ENCODE data around the gene ZNF442. TPM values are rescaled to one million over a fixed set of nuclear protein-coding genes. Genes with fewer than 3 reads are reported as not detected.

Gene ZNF442
- total and polyA plus RNA-seq, 2 experiments from 2014 or later = 1.2 to 3.6 TPM

- Histone ChIP-seq H3K79me2 (replicated peaks; ENCODE audit: insufficient read depth) (no peaks in the 10 kb centered on the region; the same call in 1 of the 2 replicates), H3K4me3 (no peak overlapping the region; the same call in 1 of the 2 replicates), H2AFZ (no peak overlapping the region), H3K27me3 (ENCODE audit: insufficient read depth) (no peaks in the 10 kb centered on the region), H3K27ac (ENCODE audit: low read depth) (no peak overlapping the region), H3K4me2 (no peak overlapping the region), H3K9me2 (ENCODE audit: insufficient read depth) (no peaks in the 10 kb centered on the region), H3K4me1 (ENCODE audit: insufficient read depth) (no peaks in the 10 kb centered on the region), H3F3A (replicated peaks; ENCODE audit: low read depth) (no peaks in the 10 kb centered on the region), H3K36me3 (ENCODE audit: insufficient read depth) (peaks cover 35% of the 10 kb centered on the region), H4K20me1 (replicated peaks; ENCODE audit: insufficient read depth) (no peaks in the 10 kb centered on the region)
- H3K9me3 Mint-ChIP-seq = peaks cover 93% of the 10 kb centered on the region
- H3K4me3 Mint-ChIP-seq = no peak overlapping the region
- no peak overlapping the region for H3K27ac Mint-ChIP-seq
- peak; percentile 4 for DNase-seq (ENCODE audit: low spot score)
- no peaks in the 10 kb centered on the region for H3K4me1 Mint-ChIP-seq
- ATAC-seq = no peak
- H3K36me3 Mint-ChIP-seq (ENCODE audit: low read depth) = peaks cover 65% of the 10 kb centered on the region
- TF ChIP-seq CTCF (conservative IDR thresholded peaks at IDR 0.05; ENCODE audit: low read depth in 2 of 2) (no peak), EZH2 (IDR thresholded peaks at IDR 0.05; ENCODE audit: low read depth, unreplicated experiment) (no peak), JUNB (IDR thresholded peaks at IDR 0.05; ENCODE audit: unreplicated experiment) (no peak), CREB1 (CRISPR knock-in tag; IDR thresholded peaks at IDR 0.05; ENCODE audit: low read depth) (no peak), EZH2phosphoT487 (IDR thresholded peaks at IDR 0.05; ENCODE audit: unreplicated experiment) (no peak), STAT1 (IDR thresholded peaks at IDR 0.05; ENCODE audit: unreplicated experiment) (no peak), NANOG (IDR thresholded peaks at IDR 0.05; ENCODE audit: borderline replicate concordance) (no peak)
- no peaks in the 10 kb centered on the region for H3K27me3 Mint-ChIP-seq (ENCODE audit: insufficient read depth, low read depth, poor library complexity)
Measured at GRCh38 chr19:12350185-12350889, 15.1 kb downstream of the ZNF442 start.

DNA sequence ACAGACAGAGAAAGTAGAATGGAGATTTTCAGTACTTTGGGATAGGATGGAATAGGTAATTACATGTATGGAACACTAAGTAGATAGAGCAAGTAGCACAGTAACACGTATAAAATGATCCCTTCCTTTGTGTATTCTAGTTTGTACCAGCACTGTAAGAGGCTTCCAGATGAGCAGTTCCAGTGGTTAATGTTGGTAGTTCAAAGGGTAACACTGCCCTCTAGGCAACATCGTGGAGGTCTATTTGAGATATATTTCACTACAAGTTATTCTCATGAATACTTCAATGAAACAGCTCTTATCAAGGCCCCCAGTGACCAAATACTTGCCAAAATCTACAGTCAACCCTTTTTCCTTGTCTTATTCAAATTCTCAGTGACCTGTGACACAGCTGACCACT lies 18.6 kb downstream of the ZNF442 start:
- H3K4me3 Mint-ChIP-seq = no peak overlapping the region
- Histone ChIP-seq H3K4me3 (no peak overlapping the region), H2AFZ (no peak overlapping the region), H3F3A (replicated peaks; ENCODE audit: low read depth) (no peaks in the 10 kb centered on the region), H3K4me2 (no peak overlapping the region), H3K36me3 (ENCODE audit: insufficient read depth) (peaks cover 30% of the 10 kb centered on the region), H3K27ac (ENCODE audit: low read depth) (no peak overlapping the region), H3K27me3 (ENCODE audit: insufficient read depth) (no peaks in the 10 kb centered on the region), H4K20me1 (replicated peaks; ENCODE audit: insufficient read depth) (no peaks in the 10 kb centered on the region), H3K4me1 (ENCODE audit: insufficient read depth) (no peaks in the 10 kb centered on the region), H3K79me2 (replicated peaks; ENCODE audit: insufficient read depth) (no peaks in the 10 kb centered on the region), H3K9me2 (ENCODE audit: insufficient read depth) (no peaks in the 10 kb centered on the region)
- peaks cover 91% of the 10 kb centered on the region for H3K9me3 Mint-ChIP-seq
- H3K4me1 Mint-ChIP-seq = no peaks in the 10 kb centered on the region
- no peak for TF ChIP-seq EZH2phosphoT487 (IDR thresholded peaks at IDR 0.05; ENCODE audit: unreplicated experiment)
- no peak for TF ChIP-seq NANOG (IDR thresholded peaks at IDR 0.05; ENCODE audit: borderline replicate concordance)
- no peak for TF ChIP-seq STAT1 (IDR thresholded peaks at IDR 0.05; ENCODE audit: unreplicated experiment)
- peak in 1 of 2 experiments; percentile 33; a peak in 2 of 4 replicates for TF ChIP-seq CTCF (conservative IDR thresholded peaks at IDR 0.05; ENCODE audit: low read depth in 2 of 2)
- TF ChIP-seq, protein P1, sequence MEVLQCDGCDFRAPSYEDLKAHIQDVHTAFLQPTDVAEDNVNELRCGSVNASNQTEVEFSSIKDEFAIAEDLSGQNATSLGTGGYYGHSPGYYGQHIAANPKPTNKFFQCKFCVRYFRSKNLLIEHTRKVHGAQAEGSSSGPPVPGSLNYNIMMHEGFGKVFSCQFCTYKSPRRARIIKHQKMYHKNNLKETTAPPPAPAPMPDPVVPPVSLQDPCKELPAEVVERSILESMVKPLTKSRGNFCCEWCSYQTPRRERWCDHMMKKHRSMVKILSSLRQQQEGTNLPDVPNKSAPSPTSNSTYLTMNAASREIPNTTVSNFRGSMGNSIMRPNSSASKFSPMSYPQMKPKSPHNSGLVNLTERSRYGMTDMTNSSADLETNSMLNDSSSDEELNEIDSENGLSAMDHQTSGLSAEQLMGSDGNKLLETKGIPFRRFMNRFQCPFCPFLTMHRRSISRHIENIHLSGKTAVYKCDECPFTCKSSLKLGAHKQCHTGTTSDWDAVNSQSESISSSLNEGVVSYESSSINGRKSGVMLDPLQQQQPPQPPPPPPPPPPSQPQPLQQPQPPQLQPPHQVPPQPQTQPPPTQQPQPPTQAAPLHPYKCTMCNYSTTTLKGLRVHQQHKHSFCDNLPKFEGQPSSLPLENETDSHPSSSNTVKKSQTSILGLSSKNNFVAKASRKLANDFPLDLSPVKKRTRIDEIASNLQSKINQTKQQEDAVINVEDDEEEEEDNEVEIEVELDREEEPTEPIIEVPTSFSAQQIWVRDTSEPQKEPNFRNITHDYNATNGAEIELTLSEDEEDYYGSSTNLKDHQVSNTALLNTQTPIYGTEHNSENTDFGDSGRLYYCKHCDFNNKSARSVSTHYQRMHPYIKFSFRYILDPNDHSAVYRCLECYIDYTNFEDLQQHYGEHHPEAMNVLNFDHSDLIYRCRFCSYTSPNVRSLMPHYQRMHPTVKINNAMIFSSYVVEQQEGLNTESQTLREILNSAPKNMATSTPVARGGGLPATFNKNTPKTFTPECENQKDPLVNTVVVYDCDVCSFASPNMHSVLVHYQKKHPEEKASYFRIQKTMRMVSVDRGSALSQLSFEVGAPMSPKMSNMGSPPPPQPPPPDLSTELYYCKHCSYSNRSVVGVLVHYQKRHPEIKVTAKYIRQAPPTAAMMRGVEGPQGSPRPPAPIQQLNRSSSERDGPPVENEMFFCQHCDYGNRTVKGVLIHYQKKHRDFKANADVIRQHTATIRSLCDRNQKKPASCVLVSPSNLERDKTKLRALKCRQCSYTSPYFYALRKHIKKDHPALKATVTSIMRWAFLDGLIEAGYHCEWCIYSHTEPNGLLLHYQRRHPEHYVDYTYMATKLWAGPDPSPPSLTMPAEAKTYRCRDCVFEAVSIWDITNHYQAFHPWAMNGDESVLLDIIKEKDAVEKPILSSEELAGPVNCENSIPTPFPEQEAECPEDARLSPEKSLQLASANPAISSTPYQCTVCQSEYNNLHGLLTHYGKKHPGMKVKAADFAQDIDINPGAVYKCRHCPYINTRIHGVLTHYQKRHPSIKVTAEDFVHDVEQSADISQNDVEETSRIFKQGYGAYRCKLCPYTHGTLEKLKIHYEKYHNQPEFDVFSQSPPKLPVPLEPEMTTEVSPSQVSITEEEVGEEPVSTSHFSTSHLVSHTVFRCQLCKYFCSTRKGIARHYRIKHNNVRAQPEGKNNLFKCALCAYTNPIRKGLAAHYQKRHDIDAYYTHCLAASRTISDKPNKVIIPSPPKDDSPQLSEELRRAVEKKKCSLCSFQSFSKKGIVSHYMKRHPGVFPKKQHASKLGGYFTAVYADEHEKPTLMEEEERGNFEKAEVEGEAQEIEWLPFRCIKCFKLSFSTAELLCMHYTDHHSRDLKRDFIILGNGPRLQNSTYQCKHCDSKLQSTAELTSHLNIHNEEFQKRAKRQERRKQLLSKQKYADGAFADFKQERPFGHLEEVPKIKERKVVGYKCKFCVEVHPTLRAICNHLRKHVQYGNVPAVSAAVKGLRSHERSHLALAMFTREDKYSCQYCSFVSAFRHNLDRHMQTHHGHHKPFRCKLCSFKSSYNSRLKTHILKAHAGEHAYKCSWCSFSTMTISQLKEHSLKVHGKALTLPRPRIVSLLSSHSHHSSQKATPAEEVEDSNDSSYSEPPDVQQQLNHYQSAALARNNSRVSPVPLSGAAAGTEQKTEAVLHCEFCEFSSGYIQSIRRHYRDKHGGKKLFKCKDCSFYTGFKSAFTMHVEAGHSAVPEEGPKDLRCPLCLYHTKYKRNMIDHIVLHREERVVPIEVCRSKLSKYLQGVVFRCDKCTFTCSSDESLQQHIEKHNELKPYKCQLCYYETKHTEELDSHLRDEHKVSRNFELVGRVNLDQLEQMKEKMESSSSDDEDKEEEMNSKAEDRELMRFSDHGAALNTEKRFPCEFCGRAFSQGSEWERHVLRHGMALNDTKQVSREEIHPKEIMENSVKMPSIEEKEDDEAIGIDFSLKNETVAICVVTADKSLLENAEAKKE (CRISPR knock-in tag; IDR thresholded peaks at IDR 0.05) = no peak
- ATAC-seq (no peak), DNase-seq (ENCODE audit: low spot score) (peak; percentile 3)
- H3K36me3 Mint-ChIP-seq (ENCODE audit: low read depth) = peaks cover 51% of the 10 kb centered on the region
- H3K27ac Mint-ChIP-seq = no peak overlapping the region
- peaks cover 1% of the 10 kb centered on the region for H3K27me3 Mint-ChIP-seq (ENCODE audit: insufficient read depth, low read depth, poor library complexity)
